PC-9 (cell line): ENCODE data around the gene P2RY8.

Experiments used
- CTCF ChIP-seq: fragments of 200-600 bp; sonication (generic); conservative IDR thresholded peaks from 2 replicates; pipeline ENCODE4 v1.6.1; 2017; ENCODE audit warnings: mixed run types, antibody characterized with exemption, mild to moderate bottlenecking, moderate library complexity
- EZH2 ChIP-seq: fragments of 200-600 bp; sonication (generic); IDR thresholded peaks from 2 replicates; pipeline ENCODE4 v1.8.0; 2017; ENCODE audit warnings: antibody characterized with exemption, low read depth

DNA sequence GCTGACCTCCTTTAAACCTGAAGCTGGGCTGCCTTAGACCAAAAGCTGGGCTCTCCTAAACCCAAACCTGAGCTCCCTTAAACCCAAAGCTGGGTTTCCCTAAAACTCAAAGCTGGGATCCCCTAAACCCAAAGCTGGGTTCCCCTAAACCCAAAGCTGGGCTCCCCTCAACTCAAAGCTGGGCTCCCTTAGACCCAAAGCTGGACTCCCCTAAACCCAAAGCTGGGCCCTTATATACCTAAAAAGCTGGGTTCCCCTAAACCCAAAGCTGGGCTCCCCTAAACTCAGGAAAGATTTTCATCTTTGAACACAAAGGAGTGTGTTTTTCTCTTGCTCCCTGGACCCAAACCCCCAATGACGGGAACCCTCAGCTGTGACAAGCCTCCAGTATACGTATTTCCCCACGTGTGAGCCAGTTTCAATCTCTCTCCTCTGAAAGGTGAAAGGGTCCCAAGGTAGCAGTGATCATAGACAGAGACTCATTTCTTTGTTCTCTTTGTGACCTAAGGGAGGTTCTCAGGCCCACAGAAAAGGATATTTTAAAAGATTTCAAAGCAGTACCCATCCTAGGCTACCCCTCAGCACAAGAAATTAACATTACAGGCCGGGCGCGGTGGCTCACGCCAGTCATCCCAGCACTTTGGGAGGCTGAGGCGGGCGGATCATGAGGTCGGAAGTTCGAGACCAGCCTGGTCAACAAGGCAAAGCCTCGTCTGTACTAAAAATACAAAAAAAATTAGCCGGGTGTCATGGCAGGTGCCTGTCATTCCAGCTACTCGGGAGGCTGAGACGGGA is 52.9 kb downstream of the P2RY8 start:
- TF ChIP-seq CTCF (no peak), EZH2 (no peak)
